ENCODE data around the gene CABP7. TPM values are rescaled to one million over a fixed set of nuclear protein-coding genes. Genes with fewer than 3 reads are reported as not detected.

Gene CABP7
- total RNA-seq = under 1 TPM in 1 of 2 experiments, not detected in 1; 0.07 TPM

- CTCF ChIA-PET = no interaction called here
- Mint-ChIP-seq H3K27ac (no peak within 1 kb of the TSS), H3K9me3 (no peaks in the 10 kb centered on the region), H3K27me3 (ENCODE audit: low read depth) (peaks cover 40% of the 10 kb centered on the region), H3K4me3 (peak within 1 kb of the TSS; percentile 24), H3K36me3 (ENCODE audit: low read depth) (no peaks in the 10 kb centered on the region), H3K4me1 (ENCODE audit: low read depth) (peaks cover 4% of the 10 kb centered on the region)
- intact Hi-C loops (cut with micrococcal nuclease) = no loop called here
- no peak for DNase-seq
These were observed at the start of gene CABP7 for GRCh38 chr22:29719899-29720645. CABP7 (plus strand) TSS chr22:29720003; CDS start chr22:29720425, 422 bp downstream.

DNA sequence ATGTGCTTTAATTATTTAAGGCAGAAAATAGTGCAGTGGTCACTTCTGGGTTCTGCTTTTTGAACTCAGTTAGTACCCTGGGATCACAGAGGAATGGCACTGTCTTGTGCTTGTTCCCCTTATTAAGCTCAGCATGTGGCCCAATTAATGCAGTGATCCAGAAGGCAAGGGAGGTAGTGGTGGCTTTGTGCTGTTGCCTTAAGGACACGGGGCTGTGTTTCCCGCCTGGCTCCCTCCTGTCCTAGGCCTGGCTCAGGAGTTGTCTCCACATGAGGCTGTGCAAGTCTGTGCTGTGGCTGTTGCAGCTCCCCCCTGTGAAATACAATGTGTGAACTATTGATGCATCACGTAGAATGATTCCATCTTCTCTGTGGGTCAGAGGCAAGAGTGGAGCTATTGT is 49.2 kb upstream of the CABP7 start:
- peaks cover 16% of the 10 kb centered on the region for H3K36me3 Mint-ChIP-seq (ENCODE audit: low read depth)
- CTCF ChIA-PET = interaction anchor here (0.6 kb wide), 1 partner anchor 655 kb away, joined by 3 read pairs; no protein-coding TSS in a partner anchor

GRCh38 chr22:29673361-29674066 is 46.3 kb upstream of the CABP7 start:
- no peak overlapping the region for H3K4me3 Mint-ChIP-seq
- peaks cover 28% of the 10 kb centered on the region for H3K36me3 Mint-ChIP-seq (ENCODE audit: low read depth)
- CTCF ChIA-PET = interaction anchor here (1.7 kb wide), 1 partner anchor 20 kb away, joined by 3 read pairs; no protein-coding TSS in a partner anchor
- no peak overlapping the region for H3K27ac Mint-ChIP-seq
- no peaks in the 10 kb centered on the region for H3K9me3 Mint-ChIP-seq
- DNase-seq = no peak
- no peaks in the 10 kb centered on the region for H3K4me1 Mint-ChIP-seq (ENCODE audit: low read depth)
- no peaks in the 10 kb centered on the region for H3K27me3 Mint-ChIP-seq (ENCODE audit: low read depth)
- intact Hi-C loops (cut with micrococcal nuclease) = no loop called here

More for the DNA sequence above, 49.2 kb upstream of the CABP7 start:
- intact Hi-C loops (cut with micrococcal nuclease) = no loop called here
- no peak overlapping the region for H3K27ac Mint-ChIP-seq
- no peak overlapping the region for H3K4me3 Mint-ChIP-seq
- no peaks in the 10 kb centered on the region for H3K4me1 Mint-ChIP-seq (ENCODE audit: low read depth)
- DNase-seq = no peak
- H3K9me3 Mint-ChIP-seq = no peaks in the 10 kb centered on the region
- no peaks in the 10 kb centered on the region for H3K27me3 Mint-ChIP-seq (ENCODE audit: low read depth)

GRCh38 chr22:29674121-29674520 is 45.7 kb upstream of the CABP7 start:
- Mint-ChIP-seq H3K9me3 (no peaks in the 10 kb centered on the region), H3K27ac (no peak overlapping the region), H3K4me3 (no peak overlapping the region), H3K27me3 (ENCODE audit: low read depth) (no peaks in the 10 kb centered on the region), H3K4me1 (ENCODE audit: low read depth) (no peaks in the 10 kb centered on the region), H3K36me3 (ENCODE audit: low read depth) (peaks cover 28% of the 10 kb centered on the region)
- CTCF ChIA-PET = no interaction called here
- no peak for DNase-seq
- intact Hi-C loops (cut with micrococcal nuclease) = no loop called here

DNA sequence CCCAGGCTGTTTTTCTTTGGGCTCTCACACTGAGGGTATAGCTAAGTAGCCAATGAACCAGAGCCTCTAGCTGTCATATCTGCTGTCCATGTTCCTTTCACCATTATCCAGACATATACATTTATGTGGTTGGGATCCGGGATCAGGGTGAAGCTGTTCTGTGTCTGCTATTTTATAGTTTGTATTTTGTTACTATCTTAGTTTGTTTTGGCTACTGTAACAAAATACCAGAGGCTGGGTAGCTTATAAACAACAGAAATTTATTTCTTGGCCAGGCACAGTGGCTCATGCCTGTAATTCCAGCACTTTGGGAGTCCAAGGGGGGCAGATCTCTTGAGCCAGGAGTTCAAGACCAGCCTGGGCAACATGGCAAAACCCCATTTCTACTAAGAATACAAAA is 40.5 kb upstream of the CABP7 start:
- H3K4me3 Mint-ChIP-seq = no peak overlapping the region
- intact Hi-C loops (cut with micrococcal nuclease) = no loop called here
- no peaks in the 10 kb centered on the region for H3K4me1 Mint-ChIP-seq (ENCODE audit: low read depth)
- H3K27me3 Mint-ChIP-seq (ENCODE audit: low read depth) = no peaks in the 10 kb centered on the region
- H3K27ac Mint-ChIP-seq = no peak overlapping the region
- no peak for DNase-seq
- H3K36me3 Mint-ChIP-seq (ENCODE audit: low read depth) = peaks cover 30% of the 10 kb centered on the region
- CTCF ChIA-PET = interaction anchor here (0.6 to 1.4 kb wide), 3 partner anchors 22 to 327 kb away, joined by 3 to 4 read pairs (median 4); no protein-coding TSS in a partner anchor
- no peaks in the 10 kb centered on the region for H3K9me3 Mint-ChIP-seq

GRCh38 chr22:29683536-29683935 is 36.3 kb upstream of the CABP7 start:
- no peak for DNase-seq
- CTCF ChIA-PET = interaction anchor here (1.0 kb wide), 1 partner anchor 10 kb away, joined by 3 read pairs; no protein-coding TSS in a partner anchor
- Mint-ChIP-seq H3K27me3 (ENCODE audit: low read depth) (no peaks in the 10 kb centered on the region), H3K4me1 (ENCODE audit: low read depth) (no peaks in the 10 kb centered on the region), H3K27ac (no peak overlapping the region), H3K36me3 (ENCODE audit: low read depth) (peaks cover 15% of the 10 kb centered on the region), H3K9me3 (no peaks in the 10 kb centered on the region), H3K4me3 (no peak overlapping the region)
- intact Hi-C loops (cut with micrococcal nuclease) = no loop called here

- Mint-ChIP-seq H3K36me3 (ENCODE audit: low read depth) (peaks cover 15% of the 10 kb centered on the region), H3K27me3 (ENCODE audit: low read depth) (no peaks in the 10 kb centered on the region), H3K9me3 (no peaks in the 10 kb centered on the region), H3K4me1 (ENCODE audit: low read depth) (no peaks in the 10 kb centered on the region), H3K27ac (no peak overlapping the region), H3K4me3 (no peak overlapping the region)
- DNase-seq = no peak
- intact Hi-C loops (cut with micrococcal nuclease) = no loop called here
- CTCF ChIA-PET = interaction anchor here (1.0 to 1.1 kb wide), 2 partner anchors 9 to 59 kb away, joined by 3 to 5 read pairs; no protein-coding TSS in a partner anchor
These were observed 35.6 kb upstream of the CABP7 start for GRCh38 chr22:29684244-29684643.

- no peak for DNase-seq
- Mint-ChIP-seq H3K36me3 (ENCODE audit: low read depth) (peaks cover 10% of the 10 kb centered on the region), H3K27ac (no peak overlapping the region), H3K4me3 (no peak overlapping the region), H3K9me3 (no peaks in the 10 kb centered on the region), H3K4me1 (ENCODE audit: low read depth) (peaks cover 1% of the 10 kb centered on the region), H3K27me3 (ENCODE audit: low read depth) (no peaks in the 10 kb centered on the region)
- intact Hi-C loops (cut with micrococcal nuclease) = no loop called here
- CTCF ChIA-PET = interaction anchor here (0.7 to 2.8 kb wide), 9 partner anchors 12 to 394 kb away, joined by 3 to 12 read pairs (median 3); no protein-coding TSS in a partner anchor
These were observed 30.5 kb upstream of the CABP7 start for GRCh38 chr22:29689206-29689879.

DNA sequence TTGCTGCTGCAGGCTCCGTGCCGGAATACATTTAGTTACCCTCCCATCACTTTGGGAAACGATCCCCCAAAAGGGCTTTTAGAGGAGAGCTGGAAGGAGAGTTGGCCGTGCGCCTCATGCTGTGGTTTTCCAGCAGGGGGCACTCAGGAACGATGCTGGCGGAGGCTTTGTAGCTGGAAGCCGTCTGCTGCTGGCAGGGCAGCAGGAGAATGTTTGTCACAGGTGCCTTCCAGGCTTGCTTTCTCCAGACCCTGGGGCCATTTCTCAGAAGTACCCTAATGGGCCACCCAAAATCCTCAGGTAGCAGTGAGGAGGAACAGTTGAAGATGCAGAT is 30.0 kb upstream of the CABP7 start:
- Mint-ChIP-seq H3K36me3 (ENCODE audit: low read depth) (peaks cover 6% of the 10 kb centered on the region), H3K4me1 (ENCODE audit: low read depth) (peaks cover 1% of the 10 kb centered on the region), H3K4me3 (no peak overlapping the region), H3K27ac (no peak overlapping the region), H3K27me3 (ENCODE audit: low read depth) (no peaks in the 10 kb centered on the region), H3K9me3 (no peaks in the 10 kb centered on the region)
- DNase-seq = peak; percentile 70
- CTCF ChIA-PET = interaction anchor here (0.6 to 2.8 kb wide), 11 partner anchors 12 to 394 kb away, joined by 3 to 12 read pairs (median 3); no protein-coding TSS in a partner anchor
- intact Hi-C loops (cut with micrococcal nuclease) = loop anchor here (1.0 kb wide), 1 partner anchor 399 kb away; no protein-coding TSS in a partner anchor

DNA sequence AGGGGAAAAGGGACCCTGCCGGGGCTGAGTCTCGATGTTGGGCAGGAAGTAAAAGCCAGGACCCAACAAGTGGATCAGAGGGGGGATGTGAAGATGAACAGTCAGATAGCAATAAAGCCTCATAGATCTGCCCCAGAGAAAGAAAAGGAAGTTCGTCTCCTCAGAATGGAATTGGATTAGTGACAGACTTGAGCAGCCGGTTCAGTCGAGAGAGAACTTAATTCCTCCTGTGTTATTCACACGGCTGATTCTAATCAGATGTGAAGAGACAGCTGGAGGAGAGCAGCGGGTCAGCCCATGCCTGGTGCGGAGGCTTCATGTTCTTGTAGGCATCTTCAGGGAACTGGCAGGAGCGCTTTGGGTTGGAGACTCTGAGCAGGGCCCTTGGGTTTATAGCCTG is 29.3 kb upstream of the CABP7 start:
- Mint-ChIP-seq H3K4me3 (no peak overlapping the region), H3K27me3 (ENCODE audit: low read depth) (no peaks in the 10 kb centered on the region), H3K9me3 (no peaks in the 10 kb centered on the region), H3K4me1 (ENCODE audit: low read depth) (peaks cover 1% of the 10 kb centered on the region), H3K27ac (no peak overlapping the region), H3K36me3 (ENCODE audit: low read depth) (peaks cover 6% of the 10 kb centered on the region)
- intact Hi-C loops (cut with micrococcal nuclease) = loop anchor here (1.0 kb wide), 1 partner anchor 399 kb away; no protein-coding TSS in a partner anchor
- CTCF ChIA-PET = interaction anchor here (0.6 to 2.8 kb wide), 7 partner anchors 11 to 316 kb away, joined by 3 to 12 read pairs (median 4); no protein-coding TSS in a partner anchor
- no peak for DNase-seq

DNA sequence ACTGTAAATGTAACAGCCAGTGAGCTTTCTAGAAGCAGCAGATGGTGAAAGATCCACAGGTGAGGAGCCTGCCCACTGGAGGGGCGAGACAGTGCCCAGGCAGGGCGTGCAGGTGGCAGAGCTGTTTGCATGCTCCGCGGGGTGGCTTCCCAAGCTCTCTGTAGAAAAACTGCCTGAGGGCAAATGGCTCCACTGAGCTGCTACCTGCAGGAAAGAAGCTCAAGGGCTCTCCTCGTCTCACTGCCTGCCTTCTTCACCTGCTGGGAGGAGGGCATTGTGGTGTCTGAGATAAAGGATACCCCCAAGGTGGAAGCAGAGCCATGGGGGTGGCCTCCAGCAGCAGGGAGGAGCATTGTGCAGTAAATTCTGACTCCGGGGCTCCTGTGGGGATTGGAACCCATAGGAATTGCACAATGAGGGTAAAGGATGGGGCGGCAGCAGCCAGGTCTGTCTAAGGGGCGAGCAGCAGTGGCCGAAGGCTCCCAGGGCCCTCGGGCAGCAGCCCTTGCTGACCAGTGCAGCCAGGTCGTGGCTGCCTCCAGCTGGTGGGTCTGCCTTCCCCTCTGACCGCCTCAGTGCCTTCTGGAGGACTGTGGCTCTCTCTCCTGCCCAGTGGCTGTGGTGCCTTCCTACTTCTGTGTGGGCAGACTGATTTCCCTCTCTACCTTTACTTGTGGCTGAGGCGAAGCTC is 28.0 kb upstream of the CABP7 start:
- no peak for DNase-seq
- H3K9me3 Mint-ChIP-seq = no peaks in the 10 kb centered on the region
- CTCF ChIA-PET = interaction anchor here (0.6 to 2.8 kb wide), 4 partner anchors 10 to 397 kb away, joined by 3 to 12 read pairs (median 3); no protein-coding TSS in a partner anchor
- no peaks in the 10 kb centered on the region for H3K27me3 Mint-ChIP-seq (ENCODE audit: low read depth)
- peaks cover 1% of the 10 kb centered on the region for H3K4me1 Mint-ChIP-seq (ENCODE audit: low read depth)
- H3K27ac Mint-ChIP-seq = no peak overlapping the region
- no peak overlapping the region for H3K4me3 Mint-ChIP-seq
- peaks cover 5% of the 10 kb centered on the region for H3K36me3 Mint-ChIP-seq (ENCODE audit: low read depth)
- intact Hi-C loops (cut with micrococcal nuclease) = no loop called here

All from activated naive CD4-positive, alpha-beta T cell treated with anti-CD3 and anti-CD28 coated beads for 36 hours (primary cell).